ENCODE measurements around the gene MCTP1.

Gene MCTP1

GRCh38 chr5:94748212-94748611, 536.7 kb downstream of the MCTP1 start:
- no peak overlapping the region for H3K27ac ChIP-seq
- TF ChIP-seq CTCF (IDR thresholded peaks at IDR 0.05) = no peak
- TF ChIP-seq ZFX (IDR thresholded peaks at IDR 0.05; ENCODE audit: borderline replicate concordance) = no peak

GRCh38 chr5:94747371-94747770, 537.5 kb downstream of the MCTP1 start:
- TF ChIP-seq CTCF (IDR thresholded peaks at IDR 0.05) (no peak), ZFX (IDR thresholded peaks at IDR 0.05; ENCODE audit: borderline replicate concordance) (no peak)
- no peak overlapping the region for H3K27ac ChIP-seq

- TF ChIP-seq ZFX (IDR thresholded peaks at IDR 0.05; ENCODE audit: borderline replicate concordance) = no peak
- no peak for TF ChIP-seq CTCF (IDR thresholded peaks at IDR 0.05)
- no peak overlapping the region for H3K27ac ChIP-seq
These were observed 538.2 kb downstream of the MCTP1 start for GRCh38 chr5:94746731-94747124.

- TF ChIP-seq ZFX (IDR thresholded peaks at IDR 0.05; ENCODE audit: borderline replicate concordance) (no peak), CTCF (IDR thresholded peaks at IDR 0.05) (no peak)
- no peak overlapping the region for H3K27ac ChIP-seq
These were observed 538.8 kb downstream of the MCTP1 start for GRCh38 chr5:94745786-94746730.

DNA sequence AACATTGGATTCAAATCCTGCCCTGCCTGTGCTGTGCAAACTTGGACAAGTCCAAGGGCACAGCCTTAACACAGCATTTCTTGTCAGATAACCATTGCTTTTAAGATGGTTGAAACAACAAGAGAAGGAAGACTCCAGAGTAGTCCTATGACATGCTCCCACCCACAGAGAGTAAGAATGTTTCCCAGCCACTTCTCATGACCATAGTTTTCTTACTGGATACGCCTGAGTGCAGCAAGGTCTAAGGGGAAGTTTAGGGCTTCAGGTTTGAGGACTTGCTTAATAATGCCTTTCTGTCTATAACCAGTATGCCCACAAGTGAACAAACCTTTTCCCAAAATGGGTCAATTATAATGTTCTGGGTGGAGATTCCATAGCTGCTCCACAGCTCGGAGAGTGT, 540.0 kb downstream of the MCTP1 start:
- no peak for TF ChIP-seq ZFX (IDR thresholded peaks at IDR 0.05; ENCODE audit: borderline replicate concordance)
- no peak for TF ChIP-seq CTCF (IDR thresholded peaks at IDR 0.05)

DNA sequence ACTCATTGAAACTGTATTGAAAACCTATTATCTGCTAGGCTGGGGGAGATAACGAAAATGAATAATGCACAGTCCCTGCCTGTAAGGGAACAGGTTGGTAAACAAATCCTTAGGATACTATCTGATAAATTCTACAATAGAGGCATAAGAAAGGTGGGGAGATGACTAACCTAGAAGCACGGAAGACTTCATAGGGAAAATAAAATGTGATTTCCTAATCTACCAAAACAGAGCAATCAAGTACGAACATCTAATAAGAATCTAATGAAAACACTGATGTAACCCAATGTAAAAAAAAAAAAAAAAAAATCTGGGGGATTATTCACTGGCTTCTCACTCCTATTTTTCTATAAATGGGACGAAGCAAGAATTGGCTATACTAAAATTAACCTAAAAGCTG, 542.0 kb downstream of the MCTP1 start:
- H3K27ac ChIP-seq = no peak overlapping the region
- no peak for TF ChIP-seq ZFX (IDR thresholded peaks at IDR 0.05; ENCODE audit: borderline replicate concordance)
- no peak for TF ChIP-seq CTCF (IDR thresholded peaks at IDR 0.05)

More for the DNA sequence above, 540.0 kb downstream of the MCTP1 start:
- no peak overlapping the region for H3K27ac ChIP-seq

- TF ChIP-seq CTCF (IDR thresholded peaks at IDR 0.05) = no peak
- TF ChIP-seq ZFX (IDR thresholded peaks at IDR 0.05; ENCODE audit: borderline replicate concordance) = no peak
- H3K27ac ChIP-seq = no peak overlapping the region
These were observed 544.6 kb downstream of the MCTP1 start for GRCh38 chr5:94740286-94740685.
